Sciatic nerve (tissue), 2 donors: ENCODE data around the gene ODAM. TPM values are rescaled to one million over a fixed set of nuclear protein-coding genes. Genes with fewer than 3 reads are reported as not detected.
"Not testable (repeated sequence)": the region's sequence is repeated elsewhere in the genome, so short reads cannot be mapped to it uniquely, and the experiment has no call there.

Experiments used
- ATAC-seq: fragments of 200-7000 bp; cut with Tn5 transposase; one replicate; pipeline ENCODE4 v1.9.1; 2020; ENCODE audit warnings: mild to moderate bottlenecking, moderate library complexity
- DNase-seq: peaks from one replicate; pipeline ENCODE4 v3.0.0-alpha.2; 2020; ENCODE audit warnings: low spot score
- intact Hi-C: fragments of 100-400 bp; cut with DNase I; formaldehyde crosslinking; loops from one replicate; pipeline ENCODE4 v1.14.2; 2022
- total RNA-seq: library from RNA; stranded (reverse); fragmentation: NEBNext Ultra II Directional; extraction: Animal tissue kit (Norgen Biotek cat#: 25700); gene quantifications from one replicate; pipeline ENCODE4 v1.2.1, GENCODE V29; 2021
- donor health status: DM: no; HTN: no; CAD: no.
- donor health status: DM: no; HTN: no; CAD: no.

Gene ODAM
- total RNA-seq, 1 donor from 2014 or later: not detected

GRCh38 chr4:70216109-70216508 is 20.6 kb downstream of the ODAM start:
- DNase-seq, intact Hi-C loops, ATAC-seq: not testable (repeated sequence)

GRCh38 chr4:70216550-70216949 is 21.0 kb downstream of the ODAM start:
- intact Hi-C loops, DNase-seq, ATAC-seq: not testable (repeated sequence)

GRCh38 chr4:70221389-70221788 is 25.9 kb downstream of the ODAM start:
- DNase-seq, intact Hi-C loops, ATAC-seq: not testable (repeated sequence)

- DNase-seq, intact Hi-C loops, ATAC-seq: not testable (repeated sequence)
Measured at GRCh38 chr4:70221818-70222217, 26.3 kb downstream of the ODAM start.

- intact Hi-C loops: no loop called here
- no peak for DNase-seq
- ATAC-seq: no peak
Measured at GRCh38 chr4:70225824-70226223, 30.3 kb downstream of the ODAM start, which contains the start of gene FDCSP. FDCSP (plus strand) TSS chr4:70226124; CDS start chr4:70231195, 5,071 bp downstream.

GRCh38 chr4:70236125-70236524 is 40.6 kb downstream of the ODAM start:
- DNase-seq: no peak
- no peak for ATAC-seq
- intact Hi-C loops: no loop called here

GRCh38 chr4:70239131-70239883 is 43.8 kb downstream of the ODAM start:
- intact Hi-C loops: no loop called here
- ATAC-seq (no peak), DNase-seq (no peak)

GRCh38 chr4:70239884-70240591 is 44.5 kb downstream of the ODAM start:
- intact Hi-C loops: no loop called here
- no peak for ATAC-seq
- no peak for DNase-seq

- DNase-seq, ATAC-seq, intact Hi-C loops: not testable (repeated sequence)
Measured at GRCh38 chr4:70242297-70242696, 46.8 kb downstream of the ODAM start, which contains the start of gene CSN3. CSN3 (plus strand) TSS chr4:70242597; CDS start chr4:70244820, 2,223 bp downstream.

- DNase-seq (no peak), ATAC-seq (no peak)
- intact Hi-C loops: no loop called here
Measured at GRCh38 chr4:70243091-70243490, 47.6 kb downstream of the ODAM start.

- DNase-seq (no peak), ATAC-seq (no peak)
- intact Hi-C loops: no loop called here
Measured at GRCh38 chr4:70251250-70251944, 55.9 kb downstream of the ODAM start.

- intact Hi-C loops: no loop called here
- no peak for ATAC-seq
- no peak for DNase-seq
Measured at GRCh38 chr4:70251945-70252277, 56.4 kb downstream of the ODAM start.

Other genes starting within 250 kb of the ODAM start
- not detected for gene CSN2, start 230.0 kb upstream of the ODAM start, total RNA-seq
- not detected for gene STATH, start 199.8 kb upstream of the ODAM start, total RNA-seq
- gene HTN3, start 167.3 kb upstream of the ODAM start, total RNA-seq: not detected
- not detected for gene HTN1, start 145.3 kb upstream of the ODAM start, total RNA-seq
- not detected for gene PRR27, start 41.5 kb upstream of the ODAM start, total RNA-seq
- gene FDCSP, start 30.4 kb downstream of the ODAM start, total RNA-seq: not detected
- gene CSN3, start 46.9 kb downstream of the ODAM start, total RNA-seq: not detected
- gene CABS1, start 139.3 kb downstream of the ODAM start, total RNA-seq: not detected
- gene SMR3A, start 165.0 kb downstream of the ODAM start, total RNA-seq: not detected
- gene SMR3B, start 187.4 kb downstream of the ODAM start, total RNA-seq: not detected
- gene OPRPN, start 202.2 kb downstream of the ODAM start, total RNA-seq: not detected